ENCODE results near the gene CD79B. TPM values are rescaled to one million over a fixed set of nuclear protein-coding genes. Genes with fewer than 3 reads are reported as not detected.

CD79B gene
- total RNA-seq, 4 donors from 2014 or later, result 0.29 to 13.4 (median 4.9) TPM

- no peaks in the 10 kb centered on the region for H3K4me1 ChIP-seq
- intact Hi-C loops (cut with DNase I; ENCODE audit: low total_unique reads), result no loop called here
- H3K27me3 ChIP-seq, result no peaks in the 10 kb centered on the region
- H3K9me3 ChIP-seq, result no peaks in the 10 kb centered on the region
- TF ChIP-seq CTCF (IDR thresholded peaks at IDR 0.05) (no peak), POLR2A (IDR thresholded peaks at IDR 0.05) (no peak)
- no peak for DNase-seq
- H3K4me3 ChIP-seq, result no peak overlapping the region
- H3K27ac ChIP-seq, result no peak overlapping the region
- H3K36me3 ChIP-seq, result no peaks in the 10 kb centered on the region
These were observed 10.3 kb upstream of the CD79B start for GRCh38 chr17:63942309-63942985.

GRCh38 chr17:63941751-63942150 lies 9.6 kb upstream of the CD79B start:
- TF ChIP-seq POLR2A (IDR thresholded peaks at IDR 0.05) (no peak), CTCF (IDR thresholded peaks at IDR 0.05) (no peak)
- no peaks in the 10 kb centered on the region for H3K9me3 ChIP-seq
- no peaks in the 10 kb centered on the region for H3K36me3 ChIP-seq
- DNase-seq, result no peak
- intact Hi-C loops (cut with DNase I; ENCODE audit: low total_unique reads), result no loop called here
- no peaks in the 10 kb centered on the region for H3K27me3 ChIP-seq
- no peak overlapping the region for H3K27ac ChIP-seq
- no peaks in the 10 kb centered on the region for H3K4me1 ChIP-seq
- no peak overlapping the region for H3K4me3 ChIP-seq

- Histone ChIP-seq H3K4me1 (no peaks in the 10 kb centered on the region), H3K9me3 (no peaks in the 10 kb centered on the region), H3K36me3 (no peaks in the 10 kb centered on the region), H3K27ac (no peak overlapping the region), H3K4me3 (no peak overlapping the region), H3K27me3 (no peaks in the 10 kb centered on the region)
- no peak for DNase-seq
- intact Hi-C loops (cut with DNase I; ENCODE audit: low total_unique reads), result no loop called here
- TF ChIP-seq CTCF (IDR thresholded peaks at IDR 0.05) (no peak), POLR2A (IDR thresholded peaks at IDR 0.05) (no peak)
These were observed 9.0 kb upstream of the CD79B start for GRCh38 chr17:63941162-63941561.

- intact Hi-C loops (cut with DNase I; ENCODE audit: low total_unique reads), result no loop called here
- TF ChIP-seq CTCF (IDR thresholded peaks at IDR 0.05) (no peak), POLR2A (IDR thresholded peaks at IDR 0.05) (no peak)
- Histone ChIP-seq H3K9me3 (no peaks in the 10 kb centered on the region), H3K27me3 (no peaks in the 10 kb centered on the region), H3K4me1 (no peaks in the 10 kb centered on the region), H3K36me3 (no peaks in the 10 kb centered on the region), H3K27ac (no peak overlapping the region), H3K4me3 (no peak overlapping the region)
- no peak for DNase-seq
These were observed 8.5 kb upstream of the CD79B start for GRCh38 chr17:63940584-63940983.

DNA sequence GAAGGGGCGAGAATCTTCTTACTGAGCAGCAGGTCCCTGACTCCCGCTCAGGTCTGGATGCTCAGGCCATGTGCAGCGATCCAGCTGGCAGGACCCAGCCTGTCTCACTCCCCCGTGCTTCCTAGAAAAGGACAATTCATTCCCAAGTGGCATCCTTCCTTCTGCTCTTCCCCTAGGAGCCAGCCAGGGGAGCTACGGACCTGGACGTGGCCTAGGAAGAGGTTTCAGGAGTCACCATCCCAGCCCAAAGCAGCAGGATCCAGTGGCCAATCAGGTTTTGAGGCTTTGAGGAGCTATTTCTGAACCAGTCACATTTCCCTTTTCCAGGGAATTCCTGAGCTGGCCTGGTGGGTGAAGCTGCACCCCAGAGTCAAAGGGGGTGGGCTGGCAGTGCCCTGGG lies 7.8 kb upstream of the CD79B start:
- H3K9me3 ChIP-seq, result no peaks in the 10 kb centered on the region
- intact Hi-C loops (cut with DNase I; ENCODE audit: low total_unique reads), result no loop called here
- H3K4me1 ChIP-seq, result no peaks in the 10 kb centered on the region
- no peak overlapping the region for H3K27ac ChIP-seq
- no peak overlapping the region for H3K4me3 ChIP-seq
- DNase-seq, result no peak
- no peaks in the 10 kb centered on the region for H3K27me3 ChIP-seq
- H3K36me3 ChIP-seq, result no peaks in the 10 kb centered on the region
- no peak for TF ChIP-seq POLR2A (IDR thresholded peaks at IDR 0.05)
- no peak for TF ChIP-seq CTCF (IDR thresholded peaks at IDR 0.05)
